ENCODE data around the gene FADD. TPM values are rescaled to one million over a fixed set of nuclear protein-coding genes. Genes with fewer than 3 reads are reported as not detected.

The FADD gene
- total and polyA plus RNA-seq, 8 donors = 4.0 to 20.4 (median 16.5) TPM

GRCh38 chr11:70185348-70186055, 17.6 kb upstream of the FADD start:
- intact Hi-C loops (cut with DNase I; ENCODE audit: low total_unique reads) = no loop called here
- Histone ChIP-seq H3K27me3 (peaks cover 0 to 30% (median 0%) of the 10 kb centered on the region in 3 donors), H3K4me3 (no peak overlapping the region), H3K9me3 (no peaks in the 10 kb centered on the region), H3K4me1 (peaks cover 0 to 7% (median 0%) of the 10 kb centered on the region in 4 donors), H3K27ac (no peak overlapping the region), H3K36me3 (peaks cover 0 to 18% (median 0%) of the 10 kb centered on the region in 4 donors)
- no peak for DNase-seq
- TF ChIP-seq EP300 (IDR thresholded peaks at IDR 0.05) (no peak), CTCF (IDR thresholded peaks at IDR 0.05) (no peak), POLR2AphosphoS5 (IDR thresholded peaks at IDR 0.05) (no peak), POLR2A (IDR thresholded peaks at IDR 0.05) (no peak)
- WGBS, 5 donors = 84 to 94% (median 91%) methylated on average over 20 to 28 of the region's 28 CpGs

GRCh38 chr11:70186420-70186819, 16.7 kb upstream of the FADD start:
- Histone ChIP-seq H3K36me3 (peaks cover 0 to 18% (median 0%) of the 10 kb centered on the region in 4 donors), H3K27ac (no peak overlapping the region), H3K27me3 (peaks cover 0 to 31% (median 0%) of the 10 kb centered on the region in 3 donors), H3K4me3 (no peak overlapping the region), H3K4me1 (peaks cover 0 to 8% (median under 1%) of the 10 kb centered on the region in 4 donors), H3K9me3 (no peaks in the 10 kb centered on the region)
- DNase-seq = no peak
- no peak for TF ChIP-seq POLR2A (IDR thresholded peaks at IDR 0.05)
- no peak for TF ChIP-seq POLR2AphosphoS5 (IDR thresholded peaks at IDR 0.05)
- TF ChIP-seq CTCF (IDR thresholded peaks at IDR 0.05) = no peak
- TF ChIP-seq EP300 (IDR thresholded peaks at IDR 0.05) = no peak
- intact Hi-C loops (cut with DNase I; ENCODE audit: low total_unique reads) = no loop called here
- 86 to 100% (median 93%) methylated on average over 1 to 6 of the region's 6 CpGs for WGBS, 5 donors

GRCh38 chr11:70186936-70187335, 16.2 kb upstream of the FADD start:
- intact Hi-C loops (cut with DNase I; ENCODE audit: low total_unique reads) = no loop called here
- no peak overlapping the region for H3K27ac ChIP-seq
- peaks cover 0 to 15% (median 0%) of the 10 kb centered on the region in 4 donors for H3K36me3 ChIP-seq
- TF ChIP-seq POLR2A (IDR thresholded peaks at IDR 0.05) (no peak), POLR2AphosphoS5 (IDR thresholded peaks at IDR 0.05) (no peak), CTCF (IDR thresholded peaks at IDR 0.05) (no peak), EP300 (IDR thresholded peaks at IDR 0.05) (no peak)
- peaks cover 0 to 13% (median 3%) of the 10 kb centered on the region in 4 donors for H3K4me1 ChIP-seq
- peaks cover 0 to 36% (median 0%) of the 10 kb centered on the region in 3 donors for H3K27me3 ChIP-seq
- WGBS, 5 donors = 85 to 94% (median 93%) methylated on average over 9 to 10 of the region's 10 CpGs
- DNase-seq = no peak
- H3K4me3 ChIP-seq = no peak overlapping the region
- H3K9me3 ChIP-seq = no peaks in the 10 kb centered on the region

GRCh38 chr11:70187771-70188170, 15.3 kb upstream of the FADD start:
- no peak overlapping the region for H3K27ac ChIP-seq
- intact Hi-C loops (cut with DNase I; ENCODE audit: low total_unique reads) = no loop called here
- TF ChIP-seq POLR2A (IDR thresholded peaks at IDR 0.05) = no peak

GRCh38 chr11:70189622-70190021, 13.5 kb upstream of the FADD start:
- no peaks in the 10 kb centered on the region for H3K9me3 ChIP-seq
- peaks cover 0 to 10% (median 0%) of the 10 kb centered on the region in 4 donors for H3K36me3 ChIP-seq
- WGBS, 5 donors = 88 to 92% (median 91%) methylated on average over 11 of the region's 11 CpGs
- no peak overlapping the region for H3K27ac ChIP-seq
- no peak for DNase-seq
- intact Hi-C loops (cut with DNase I; ENCODE audit: low total_unique reads) = loop anchor here (5.0 kb wide), 1 partner anchor 502 kb away; no protein-coding TSS in a partner anchor
- H3K4me1 ChIP-seq = peaks cover 0 to 6% (median 3%) of the 10 kb centered on the region in 4 donors
- no peak for TF ChIP-seq POLR2A (IDR thresholded peaks at IDR 0.05)
- TF ChIP-seq EP300 (IDR thresholded peaks at IDR 0.05) = no peak
- TF ChIP-seq POLR2AphosphoS5 (IDR thresholded peaks at IDR 0.05) = no peak
- TF ChIP-seq CTCF (IDR thresholded peaks at IDR 0.05) = no peak
- H3K27me3 ChIP-seq = peaks cover 0 to 39% (median 0%) of the 10 kb centered on the region in 3 donors
- no peak overlapping the region for H3K4me3 ChIP-seq

More at GRCh38 chr11:70187771-70188170, 15.3 kb upstream of the FADD start:
- 87 to 97% (median 89%) methylated on average over 10 to 15 of the region's 15 CpGs for WGBS, 5 donors
- no peak for DNase-seq
- peaks cover 0 to 13% (median 3%) of the 10 kb centered on the region in 4 donors for H3K4me1 ChIP-seq
- peaks cover 0 to 38% (median 0%) of the 10 kb centered on the region in 3 donors for H3K27me3 ChIP-seq
- peaks cover 0 to 10% (median 0%) of the 10 kb centered on the region in 4 donors for H3K36me3 ChIP-seq
- H3K4me3 ChIP-seq = no peak overlapping the region
- H3K9me3 ChIP-seq = no peaks in the 10 kb centered on the region
